ENCODE results near the gene CCDC180.

DNA sequence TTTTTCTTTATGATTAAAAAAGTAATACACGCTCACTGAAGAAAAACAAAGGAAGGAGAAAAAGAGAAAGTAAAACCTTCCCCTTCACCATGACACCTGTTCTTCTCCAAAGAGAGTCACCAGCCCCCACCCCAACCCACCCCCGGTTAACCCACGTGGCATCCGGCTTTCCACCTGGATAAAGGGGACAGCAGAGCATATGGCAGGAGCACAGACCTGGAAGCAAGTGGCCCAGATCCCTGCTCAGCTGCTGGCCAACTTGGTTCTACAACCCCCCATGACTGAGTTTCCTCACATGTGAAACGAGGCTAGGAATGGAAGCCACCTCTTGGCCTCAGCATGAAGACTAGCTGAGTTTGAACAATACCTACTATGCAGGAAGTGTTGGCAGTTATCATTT is 5.1 kb downstream of the CCDC180 start:
- TF ChIP-seq, protein P1, sequence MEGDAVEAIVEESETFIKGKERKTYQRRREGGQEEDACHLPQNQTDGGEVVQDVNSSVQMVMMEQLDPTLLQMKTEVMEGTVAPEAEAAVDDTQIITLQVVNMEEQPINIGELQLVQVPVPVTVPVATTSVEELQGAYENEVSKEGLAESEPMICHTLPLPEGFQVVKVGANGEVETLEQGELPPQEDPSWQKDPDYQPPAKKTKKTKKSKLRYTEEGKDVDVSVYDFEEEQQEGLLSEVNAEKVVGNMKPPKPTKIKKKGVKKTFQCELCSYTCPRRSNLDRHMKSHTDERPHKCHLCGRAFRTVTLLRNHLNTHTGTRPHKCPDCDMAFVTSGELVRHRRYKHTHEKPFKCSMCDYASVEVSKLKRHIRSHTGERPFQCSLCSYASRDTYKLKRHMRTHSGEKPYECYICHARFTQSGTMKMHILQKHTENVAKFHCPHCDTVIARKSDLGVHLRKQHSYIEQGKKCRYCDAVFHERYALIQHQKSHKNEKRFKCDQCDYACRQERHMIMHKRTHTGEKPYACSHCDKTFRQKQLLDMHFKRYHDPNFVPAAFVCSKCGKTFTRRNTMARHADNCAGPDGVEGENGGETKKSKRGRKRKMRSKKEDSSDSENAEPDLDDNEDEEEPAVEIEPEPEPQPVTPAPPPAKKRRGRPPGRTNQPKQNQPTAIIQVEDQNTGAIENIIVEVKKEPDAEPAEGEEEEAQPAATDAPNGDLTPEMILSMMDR (IDR thresholded peaks at IDR 0.05), result no peak
- no peak for TF ChIP-seq RAD21 (IDR thresholded peaks at IDR 0.05; ENCODE audit: low read length)
- no peak for TF ChIP-seq EZH2phosphoT487 (IDR thresholded peaks at IDR 0.05; ENCODE audit: borderline replicate concordance, low read depth)
- no peak for TF ChIP-seq NRF1 (IDR thresholded peaks at IDR 0.05; ENCODE audit: low read depth, low read length)
- TF ChIP-seq JUND (IDR thresholded peaks at IDR 0.05), result no peak
- TF ChIP-seq YY1 (IDR thresholded peaks at IDR 0.05; ENCODE audit: low read depth), result no peak

Measured in SK-N-SH (cell line).